ENCODE data around the gene SMIM1.

The SMIM1 gene

DNA sequence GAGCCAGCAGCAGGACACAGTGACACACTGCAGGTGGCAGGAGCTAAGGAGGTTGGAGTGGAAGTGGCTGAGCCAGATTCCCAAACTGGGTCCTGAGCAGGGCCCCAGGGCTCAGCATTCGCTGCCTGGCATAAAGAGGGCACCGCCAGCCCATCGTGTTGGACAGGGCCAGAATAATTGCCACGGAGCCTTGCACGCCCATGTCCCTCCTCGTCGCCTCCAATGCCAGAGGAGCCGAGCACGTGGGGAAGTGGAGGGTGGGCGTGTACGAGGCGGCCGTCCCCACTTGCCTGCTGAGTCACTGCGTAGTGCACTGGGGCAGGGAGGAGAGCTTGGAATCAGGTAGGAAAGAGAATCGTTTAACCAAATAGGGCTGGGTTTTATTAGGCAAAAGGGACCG, 49.9 kb downstream of the SMIM1 start:
- Mint-ChIP-seq H3K27me3 (no peaks in the 10 kb centered on the region), H3K4me3 (no peak overlapping the region), H3K27ac (no peak overlapping the region), H3K36me3 (no peaks in the 10 kb centered on the region), H3K9me3 (ENCODE audit: low read depth) (no peaks in the 10 kb centered on the region), H3K4me1 (ENCODE audit: low read depth) (no peaks in the 10 kb centered on the region)

- Mint-ChIP-seq H3K36me3 (peaks cover 2% of the 10 kb centered on the region), H3K4me3 (no peak overlapping the region), H3K27ac (no peak overlapping the region)
Observed at GRCh38 chr1:3824650-3825049, 52.1 kb downstream of the SMIM1 start.

DNA sequence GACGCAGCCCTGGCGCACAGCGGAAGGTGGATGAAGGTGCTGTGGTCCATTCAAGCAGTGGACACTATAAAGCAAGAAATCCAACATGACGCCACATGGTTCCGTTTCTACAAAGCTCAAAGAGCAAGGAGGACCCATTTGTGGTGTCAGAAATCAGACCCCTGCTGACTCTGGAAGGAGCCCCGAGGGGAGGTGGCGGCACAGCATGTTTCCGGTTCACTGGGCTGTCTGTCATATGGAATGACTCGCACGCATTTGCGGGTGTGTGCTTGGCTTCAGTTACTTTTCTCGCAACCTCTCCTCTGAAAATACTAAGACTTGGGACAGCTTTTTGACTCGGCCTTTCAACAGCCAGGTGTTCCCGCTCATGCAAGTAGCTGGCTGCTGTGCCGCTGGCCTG, 52.8 kb downstream of the SMIM1 start:
- no peaks in the 10 kb centered on the region for H3K9me3 Mint-ChIP-seq (ENCODE audit: low read depth)
- H3K27ac Mint-ChIP-seq: no peak overlapping the region
- H3K27me3 Mint-ChIP-seq: no peaks in the 10 kb centered on the region
- H3K36me3 Mint-ChIP-seq: peaks cover 2% of the 10 kb centered on the region
- H3K4me3 Mint-ChIP-seq: no peak overlapping the region
- H3K4me1 Mint-ChIP-seq (ENCODE audit: low read depth): no peaks in the 10 kb centered on the region

More at GRCh38 chr1:3824650-3825049, 52.1 kb downstream of the SMIM1 start:
- H3K4me1 Mint-ChIP-seq (ENCODE audit: low read depth): no peaks in the 10 kb centered on the region
- no peaks in the 10 kb centered on the region for H3K9me3 Mint-ChIP-seq (ENCODE audit: low read depth)
- H3K27me3 Mint-ChIP-seq: no peaks in the 10 kb centered on the region
